AG09319 (cell line): Measurements from ENCODE around the gene ZNHIT6.

Experiments
- DNase-seq: peaks from one replicate; pipeline ENCODE4 v3.0.0-alpha.2; 2010; ENCODE audit warnings: low read depth; ENCODE audit errors: extremely low read depth
- CTCF ChIP-seq: IDR thresholded peaks from 2 replicates; pipeline ENCODE4 v1.5.1; 2011; ENCODE audit warnings: low read depth, mild to moderate bottlenecking, inconsistent platforms, low read length, moderate library complexity

The ZNHIT6 gene

GRCh38 chr1:85621430-85621829, 86.8 kb downstream of the ZNHIT6 start:
- no peak for DNase-seq
- TF ChIP-seq CTCF: no peak

GRCh38 chr1:85617633-85618100, 90.6 kb downstream of the ZNHIT6 start:
- TF ChIP-seq CTCF: no peak
- DNase-seq: no peak

GRCh38 chr1:85616736-85617135, 91.5 kb downstream of the ZNHIT6 start:
- TF ChIP-seq CTCF: no peak
- DNase-seq: no peak

GRCh38 chr1:85616364-85616705, 91.9 kb downstream of the ZNHIT6 start:
- DNase-seq: no peak
- TF ChIP-seq CTCF: no peak

- TF ChIP-seq CTCF: no peak
- DNase-seq: no peak
Observed at GRCh38 chr1:85615586-85616363, 92.5 kb downstream of the ZNHIT6 start.

GRCh38 chr1:85612704-85613361, 95.4 kb downstream of the ZNHIT6 start:
- DNase-seq: peak; percentile 62

More at GRCh38 chr1:85612704-85613361, 95.4 kb downstream of the ZNHIT6 start:
- peak; percentile 67 for TF ChIP-seq CTCF
